H9 (cell line): Measurements from ENCODE around the gene MUC2. TPM values are rescaled to one million over a fixed set of nuclear protein-coding genes. Genes with fewer than 3 reads are reported as not detected.

Experiments
- DNase-seq: peaks from one replicate; pipeline ENCODE4 v3.0.0-alpha.2; 2017
- H2AFZ ChIP-seq: one replicate; pipeline ENCODE4 v1.6.1; 2013; ENCODE audit warnings: mild to moderate bottlenecking, low read length, control low read depth, moderate library complexity
- H2AK5ac ChIP-seq: 2 replicates; pipeline ENCODE4 v1.6.1; 2013; ENCODE audit warnings: low read length, control low read depth, mixed read lengths; ENCODE audit not compliant: insufficient read length
- H2BK120ac ChIP-seq: one replicate; pipeline ENCODE4 v1.6.1; 2013; ENCODE audit warnings: low read depth, mild to moderate bottlenecking, low read length, control low read depth, inconsistent platforms; ENCODE audit not compliant: poor library complexity, severe bottlenecking
- H2BK12ac ChIP-seq: 2 replicates; pipeline ENCODE4 v1.6.1; 2013; ENCODE audit warnings: low read length, control low read depth, mixed read lengths, low read depth; ENCODE audit not compliant: insufficient read length
- H2BK15ac ChIP-seq: 2 replicates; pipeline ENCODE4 v1.6.1; 2013; ENCODE audit warnings: low read depth, low read length, control low read depth
- H2BK20ac ChIP-seq: one replicate; pipeline ENCODE4 v1.6.1; 2013; ENCODE audit warnings: low read depth, mild to moderate bottlenecking, low read length, control low read depth, inconsistent platforms; ENCODE audit not compliant: poor library complexity, severe bottlenecking
- H2BK5ac ChIP-seq: 2 replicates; pipeline ENCODE4 v1.6.1; 2013; ENCODE audit warnings: low read length, control low read depth, mixed read lengths; ENCODE audit not compliant: insufficient read length
- H3K14ac ChIP-seq: 2 replicates; pipeline ENCODE4 v1.6.1; 2013; ENCODE audit warnings: low read length, control low read depth; ENCODE audit not compliant: insufficient read depth
- H3K18ac ChIP-seq: 2 replicates; pipeline ENCODE4 v1.6.1; 2013; ENCODE audit warnings: low read depth, mild to moderate bottlenecking, mixed read lengths, low read length, control low read depth; ENCODE audit not compliant: insufficient read length
- H3K23ac ChIP-seq: 2 replicates; pipeline ENCODE4 v1.6.1; 2013; ENCODE audit warnings: low read length, control low read depth, mixed read lengths, low read depth; ENCODE audit not compliant: insufficient read length
- H3K23me2 ChIP-seq: 2 replicates; pipeline ENCODE4 v1.6.1; 2013; ENCODE audit warnings: low read depth, mild to moderate bottlenecking, mixed read lengths, low read length, control low read depth; ENCODE audit not compliant: insufficient read length, poor library complexity, severe bottlenecking
- H3K27ac ChIP-seq: 2 replicates; pipeline ENCODE4 v1.5.1; 2013; ENCODE audit warnings: low read length, control low read depth, mixed read lengths, low read depth; ENCODE audit not compliant: insufficient read length
- H3K27me3 ChIP-seq: 2 replicates; pipeline ENCODE4 v1.6.1; 2013; ENCODE audit warnings: low read length, control low read depth, inconsistent platforms; ENCODE audit not compliant: insufficient read depth
- H3K4ac ChIP-seq: 2 replicates; pipeline ENCODE4 v1.6.1; 2013; ENCODE audit warnings: low read depth, mild to moderate bottlenecking, control low read depth, inconsistent platforms, low read length, moderate library complexity
- H3K4me1 ChIP-seq: 2 replicates; pipeline ENCODE4 v1.6.1; 2013; ENCODE audit warnings: low read length, control low read depth, inconsistent platforms; ENCODE audit not compliant: insufficient read depth
- H3K4me2 ChIP-seq: 2 replicates; pipeline ENCODE4 v1.6.1; 2013; ENCODE audit warnings: low read length, control low read depth, mixed read lengths; ENCODE audit not compliant: insufficient read length, insufficient read depth
- H3K56ac ChIP-seq: 2 replicates; pipeline ENCODE4 v1.6.1; 2013; ENCODE audit warnings: low read depth, mild to moderate bottlenecking, mixed read lengths, low read length, control low read depth; ENCODE audit not compliant: insufficient read length
- H3K79me1 ChIP-seq: 2 replicates; pipeline ENCODE4 v1.6.1; 2013; ENCODE audit warnings: low read depth, mild to moderate bottlenecking, moderate library complexity, low read length, control low read depth, inconsistent platforms; ENCODE audit not compliant: insufficient read depth, poor library complexity, severe bottlenecking
- H3K79me2 ChIP-seq: 2 replicates; pipeline ENCODE4 v1.6.1; 2013; ENCODE audit warnings: low read length, control low read depth, inconsistent platforms; ENCODE audit not compliant: insufficient read depth
- H3K9ac ChIP-seq: 2 replicates; pipeline ENCODE4 v1.6.1; 2013; ENCODE audit warnings: low read length, control low read depth, mixed read lengths; ENCODE audit not compliant: insufficient read length; ENCODE audit errors: extremely low read depth
- H3K9me3 ChIP-seq: one replicate; pipeline ENCODE4 v1.6.1; 2013; ENCODE audit warnings: low read depth, low read length, inconsistent platforms; ENCODE audit not compliant: control insufficient read depth
- H3T11ph ChIP-seq: one replicate; pipeline ENCODE4 v1.6.1; 2013; ENCODE audit warnings: mild to moderate bottlenecking, low read length, control low read depth, inconsistent platforms
- H4K20me1 ChIP-seq: one replicate; pipeline ENCODE4 v1.6.1; 2013; ENCODE audit not compliant: control insufficient read depth, insufficient read length, insufficient read depth
- H4K5ac ChIP-seq: 2 replicates; pipeline ENCODE4 v1.6.1; 2013; ENCODE audit warnings: low read depth, mild to moderate bottlenecking, mixed read lengths, low read length, control low read depth; ENCODE audit not compliant: insufficient read length
- H4K8ac ChIP-seq: replicated peaks from 2 replicates; pipeline ENCODE4 v1.6.1; 2013; ENCODE audit warnings: low read length, control low read depth, mixed read lengths, low read depth; ENCODE audit not compliant: insufficient read length
- H4K91ac ChIP-seq: 2 replicates; pipeline ENCODE4 v1.6.1; 2013; ENCODE audit warnings: low read depth, mild to moderate bottlenecking, moderate library complexity, mixed read lengths, low read length, control low read depth; ENCODE audit not compliant: insufficient read length
- H3K27ac Mint-ChIP-seq, 3 experiments: 2 replicates in 2 of 3; 3 replicates in 1 of 3; pipeline ENCODE4 v1.8.0; 2020 to 2021; ENCODE audit warnings: mixed read lengths in 3 of 3, mild to moderate bottlenecking in 1 of 3, moderate library complexity in 1 of 3
- H3K27me3 Mint-ChIP-seq: 2 replicates; pipeline ENCODE4 v1.8.0; 2021; ENCODE audit warnings: low read depth, mild to moderate bottlenecking, moderate library complexity, mixed read lengths
- H3K36me3 Mint-ChIP-seq, 3 experiments: 2 replicates in 2 of 3; 3 replicates in 1 of 3; pipeline ENCODE4 v1.8.0; 2020 to 2021; ENCODE audit warnings: low read depth in 3 of 3, mixed read lengths in 3 of 3; ENCODE audit not compliant: insufficient read depth in 1 of 3
- H3K4me1 Mint-ChIP-seq, 2 experiments: 2 replicates each; pipeline ENCODE4 v1.8.0; 2020; ENCODE audit warnings: mixed read lengths in 2 of 2
- H3K4me3 Mint-ChIP-seq, 2 experiments: 2 replicates in 1 of 2; 3 replicates in 1 of 2; pipeline ENCODE4 v1.8.0; 2020 to 2021; ENCODE audit warnings: mild to moderate bottlenecking in 2 of 2, mixed read lengths in 2 of 2, moderate library complexity in 1 of 2
- H3K9me3 Mint-ChIP-seq, 2 experiments: 2 replicates in 1 of 2; 3 replicates in 1 of 2; pipeline ENCODE4 v1.8.0; 2020; ENCODE audit warnings: mild to moderate bottlenecking in 2 of 2, mixed read lengths in 2 of 2, moderate library complexity in 1 of 2
- WGBS: extraction: QIAGEN DNeasy Blood & Tissue Kit; methylation state at CpG from one replicate; pipeline ENCODE4 v1.1.7; 2013; ENCODE audit warnings: missing lambda C conversion rate, low lambda C conversion rate, mixed read lengths; ENCODE audit not compliant: insufficient read length; ENCODE audit errors: extremely low coverage; 5-methylcytosine and 5-hydroxymethylcytosine counted together
- total RNA-seq: library from RNA; stranded (reverse); gene quantifications from 2 replicates; pipeline ENCODE4 v1.2.1, GENCODE V29; 2021
- TF ChIP-seq, protein P1 (sequence below): fragments of 200-600 bp; sonication (generic); conservative IDR thresholded peaks from 3 replicates; pipeline ENCODE4 v1.8.0; 2021; ENCODE audit warnings: antibody characterized with exemption, mild to moderate bottlenecking

The MUC2 gene
- total RNA-seq, 1 experiment from 2014 or later: not detected

DNA sequence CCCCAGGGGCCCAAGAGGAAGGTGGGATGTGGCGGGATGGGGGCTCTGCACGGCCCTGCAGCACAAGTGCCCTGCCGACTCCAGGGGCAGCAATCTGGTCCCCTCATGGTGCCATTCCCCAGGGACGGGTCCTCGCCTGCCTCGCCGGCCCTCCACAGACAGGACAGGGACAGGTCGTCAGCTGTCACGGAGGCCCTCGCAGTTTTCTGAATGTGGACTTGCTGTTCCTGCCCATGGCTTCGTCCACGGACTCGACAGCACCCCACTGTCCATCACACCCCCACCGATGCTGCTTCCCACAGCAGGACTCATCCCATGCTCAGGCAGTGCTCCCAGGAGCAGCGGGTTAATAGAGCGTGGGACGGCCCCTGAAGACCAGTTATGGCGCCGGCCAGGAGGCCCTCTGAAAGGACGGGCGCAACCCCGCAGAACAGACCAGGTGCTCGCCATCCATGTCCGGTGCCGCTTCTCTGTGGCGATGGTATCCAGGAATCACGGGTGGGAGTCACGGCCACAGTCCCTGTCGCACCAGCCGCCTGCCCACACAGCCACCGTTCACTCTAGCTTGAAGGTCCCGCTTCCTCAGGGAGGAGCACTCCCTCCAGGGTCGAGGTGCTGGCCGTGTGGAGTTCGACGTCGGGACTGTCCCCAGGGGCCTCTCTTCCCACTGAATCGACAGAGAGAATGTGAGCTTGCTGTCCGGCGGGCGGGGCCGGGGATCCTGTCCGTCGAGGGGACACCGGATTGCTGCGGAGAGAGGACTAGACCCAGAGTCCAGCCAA is 18.5 kb upstream of the MUC2 start:
- H3K18ac ChIP-seq: no peak overlapping the region
- WGBS: no CpG with 5 or more reads among the region's 46 CpGs
- H3K9ac ChIP-seq: no peak overlapping the region
- H4K20me1 ChIP-seq: no peaks in the 10 kb centered on the region
- no peaks in the 10 kb centered on the region for H3K79me1 ChIP-seq
- H3K27me3 ChIP-seq: no peaks in the 10 kb centered on the region
- H2BK12ac ChIP-seq: no peak overlapping the region
- no peak overlapping the region for H3K4me2 ChIP-seq
- no peak overlapping the region for H2BK15ac ChIP-seq
- Mint-ChIP-seq H3K4me1 (peaks cover 0 to 13% of the 10 kb centered on the region in 2 experiments; a peak in 2 of 4 replicates), H3K36me3 (no peaks in the 10 kb centered on the region; a peak in 1 of 7 replicates), H3K4me3 (no peak overlapping the region), H3K27me3 (peaks cover 11% of the 10 kb centered on the region), H3K9me3 (peaks cover 0 to 3% of the 10 kb centered on the region in 2 experiments; a peak in 1 of 5 replicates), H3K27ac (no peak overlapping the region)
- no peaks in the 10 kb centered on the region for H3K9me3 ChIP-seq
- no peak overlapping the region for H4K5ac ChIP-seq
- no peak overlapping the region for H3K56ac ChIP-seq
- no peak overlapping the region for H4K8ac ChIP-seq
- H3K23me2 ChIP-seq: no peaks in the 10 kb centered on the region
- no peak overlapping the region for H2AK5ac ChIP-seq
- no peaks in the 10 kb centered on the region for H3K4me1 ChIP-seq
- no peak overlapping the region for H3K23ac ChIP-seq
- H2BK120ac ChIP-seq: no peak overlapping the region
- H3K79me2 ChIP-seq: no peaks in the 10 kb centered on the region
- H2BK5ac ChIP-seq: no peak overlapping the region
- no peak overlapping the region; the same call in 1 of the 2 replicates for H3K14ac ChIP-seq
- no peak overlapping the region for H3K27ac ChIP-seq
- H2BK20ac ChIP-seq: no peak overlapping the region
- no peak overlapping the region for H4K91ac ChIP-seq
- no peak overlapping the region for H3K4ac ChIP-seq
- H2AFZ ChIP-seq: no peak overlapping the region
- H3T11ph ChIP-seq: no peak overlapping the region
- DNase-seq: no peak
- TF ChIP-seq, protein P1, sequence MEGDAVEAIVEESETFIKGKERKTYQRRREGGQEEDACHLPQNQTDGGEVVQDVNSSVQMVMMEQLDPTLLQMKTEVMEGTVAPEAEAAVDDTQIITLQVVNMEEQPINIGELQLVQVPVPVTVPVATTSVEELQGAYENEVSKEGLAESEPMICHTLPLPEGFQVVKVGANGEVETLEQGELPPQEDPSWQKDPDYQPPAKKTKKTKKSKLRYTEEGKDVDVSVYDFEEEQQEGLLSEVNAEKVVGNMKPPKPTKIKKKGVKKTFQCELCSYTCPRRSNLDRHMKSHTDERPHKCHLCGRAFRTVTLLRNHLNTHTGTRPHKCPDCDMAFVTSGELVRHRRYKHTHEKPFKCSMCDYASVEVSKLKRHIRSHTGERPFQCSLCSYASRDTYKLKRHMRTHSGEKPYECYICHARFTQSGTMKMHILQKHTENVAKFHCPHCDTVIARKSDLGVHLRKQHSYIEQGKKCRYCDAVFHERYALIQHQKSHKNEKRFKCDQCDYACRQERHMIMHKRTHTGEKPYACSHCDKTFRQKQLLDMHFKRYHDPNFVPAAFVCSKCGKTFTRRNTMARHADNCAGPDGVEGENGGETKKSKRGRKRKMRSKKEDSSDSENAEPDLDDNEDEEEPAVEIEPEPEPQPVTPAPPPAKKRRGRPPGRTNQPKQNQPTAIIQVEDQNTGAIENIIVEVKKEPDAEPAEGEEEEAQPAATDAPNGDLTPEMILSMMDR: no peak
